IPS-NIHi7 (cell line): Measurements from ENCODE around the gene WFS1.

Experiments used
- DNase-seq: peaks from one replicate; pipeline ENCODE4 v3.0.0; 2012; ENCODE audit warnings: mixed read lengths; ENCODE audit errors: extremely low spot score

Gene WFS1

GRCh38 chr4:6269616-6270511 is at the start of gene WFS1:
Gene WFS1 (plus strand): TSS chr4:6269850. CDS start chr4:6277456, 7,606 bp downstream.
- DNase-seq, result peak; percentile 100

- DNase-seq, result no peak
Observed at GRCh38 chr4:6221301-6221850, 48.3 kb upstream of the WFS1 start.

- DNase-seq, result peak; percentile 94
Observed at GRCh38 chr4:6221851-6222760, 47.5 kb upstream of the WFS1 start.

- DNase-seq, result peak; percentile 70
Observed at GRCh38 chr4:6222761-6223292, 46.8 kb upstream of the WFS1 start.

GRCh38 chr4:6224735-6225134 is 44.9 kb upstream of the WFS1 start:
- DNase-seq, result no peak

GRCh38 chr4:6225469-6225868 is 44.2 kb upstream of the WFS1 start:
- peak; percentile 76 for DNase-seq

- no peak for DNase-seq
Observed at GRCh38 chr4:6226506-6226905, 43.1 kb upstream of the WFS1 start.

- DNase-seq, result no peak
Observed at GRCh38 chr4:6227412-6228157, 42.1 kb upstream of the WFS1 start.

GRCh38 chr4:6228158-6229067 is 41.2 kb upstream of the WFS1 start:
- DNase-seq, result no peak

- DNase-seq, result no peak
Observed at GRCh38 chr4:6229095-6229494, 40.6 kb upstream of the WFS1 start.

- DNase-seq, result no peak
Observed at GRCh38 chr4:6229671-6230501, 39.8 kb upstream of the WFS1 start.

- DNase-seq, result no peak
Observed at GRCh38 chr4:6230502-6230785, 39.2 kb upstream of the WFS1 start.

GRCh38 chr4:6230827-6231662 is 38.6 kb upstream of the WFS1 start:
- DNase-seq, result no peak

GRCh38 chr4:6231663-6232165 is 37.9 kb upstream of the WFS1 start:
- no peak for DNase-seq

- no peak for DNase-seq
Observed at GRCh38 chr4:6232836-6233785, 36.5 kb upstream of the WFS1 start.

GRCh38 chr4:6233929-6234328 is 35.7 kb upstream of the WFS1 start:
- no peak for DNase-seq

GRCh38 chr4:6235012-6235411 is 34.6 kb upstream of the WFS1 start:
- DNase-seq, result no peak
